Measurements from ENCODE around the gene DARS1.

DNA sequence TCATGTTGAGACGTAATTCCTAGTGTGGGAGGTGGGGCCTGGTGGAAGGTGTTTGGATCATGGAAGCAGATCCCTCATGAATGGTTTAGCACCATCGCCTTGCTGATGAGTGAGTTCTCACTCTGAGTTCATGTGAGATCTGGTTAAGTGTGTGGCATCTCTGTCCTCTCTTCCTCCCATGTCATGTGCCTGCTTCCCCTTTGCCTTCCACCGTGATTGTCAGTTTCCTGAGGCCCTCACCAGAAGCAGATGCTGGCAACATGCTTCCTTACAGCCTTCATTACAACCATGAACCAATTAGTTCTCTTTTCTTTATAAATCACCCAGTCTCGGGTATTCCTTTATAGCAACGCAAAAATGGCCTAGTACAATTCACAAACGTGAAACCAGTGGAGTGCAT is 94.6 kb downstream of the DARS1 start:
- TF ChIP-seq, protein P1, sequence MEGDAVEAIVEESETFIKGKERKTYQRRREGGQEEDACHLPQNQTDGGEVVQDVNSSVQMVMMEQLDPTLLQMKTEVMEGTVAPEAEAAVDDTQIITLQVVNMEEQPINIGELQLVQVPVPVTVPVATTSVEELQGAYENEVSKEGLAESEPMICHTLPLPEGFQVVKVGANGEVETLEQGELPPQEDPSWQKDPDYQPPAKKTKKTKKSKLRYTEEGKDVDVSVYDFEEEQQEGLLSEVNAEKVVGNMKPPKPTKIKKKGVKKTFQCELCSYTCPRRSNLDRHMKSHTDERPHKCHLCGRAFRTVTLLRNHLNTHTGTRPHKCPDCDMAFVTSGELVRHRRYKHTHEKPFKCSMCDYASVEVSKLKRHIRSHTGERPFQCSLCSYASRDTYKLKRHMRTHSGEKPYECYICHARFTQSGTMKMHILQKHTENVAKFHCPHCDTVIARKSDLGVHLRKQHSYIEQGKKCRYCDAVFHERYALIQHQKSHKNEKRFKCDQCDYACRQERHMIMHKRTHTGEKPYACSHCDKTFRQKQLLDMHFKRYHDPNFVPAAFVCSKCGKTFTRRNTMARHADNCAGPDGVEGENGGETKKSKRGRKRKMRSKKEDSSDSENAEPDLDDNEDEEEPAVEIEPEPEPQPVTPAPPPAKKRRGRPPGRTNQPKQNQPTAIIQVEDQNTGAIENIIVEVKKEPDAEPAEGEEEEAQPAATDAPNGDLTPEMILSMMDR (IDR thresholded peaks at IDR 0.05) = no peak
- TF ChIP-seq POLR2A (IDR thresholded peaks at IDR 0.05) = no peak
